Measurements from ENCODE around the gene OR7C1.

Gene OR7C1

GRCh38 chr19:14817052-14817451, 17.9 kb downstream of the OR7C1 start:
- Histone ChIP-seq H2BK15ac (ENCODE audit: low read length) (no peak overlapping the region), H3K4me2 (ENCODE audit: insufficient read depth, low read length, poor library complexity, severe bottlenecking) (no peak overlapping the region), H3K4me3 (ENCODE audit: low read length in 2 of 2) (no peak overlapping the region), H3K4ac (ENCODE audit: low read length) (no peak overlapping the region), H4K91ac (ENCODE audit: low read depth, low read length, poor library complexity) (no peak overlapping the region), H3K27me3 (ENCODE audit: control insufficient read depth in 3 of 3, insufficient read depth in 3 of 3, low read depth in 1 of 3, low read length in 3 of 3) (peaks cover 0 to 4% (median 0%) of the 10 kb centered on the region in 3 experiments), H2AFZ (ENCODE audit: low read length) (no peak overlapping the region), H3K27ac (replicated peaks; ENCODE audit: low read length) (no peak overlapping the region), H3K9ac (ENCODE audit: low read depth, low read length, poor library complexity) (no peak overlapping the region), H2BK120ac (ENCODE audit: low read depth, low read length) (no peak overlapping the region), H3K18ac (ENCODE audit: low read length) (no peak overlapping the region), H3K36me3 (replicated peaks in 1 of 2; ENCODE audit: control insufficient read depth in 2 of 2, insufficient read depth in 2 of 2, low read length in 2 of 2) (no peaks in the 10 kb centered on the region), H3K79me1 (ENCODE audit: low read depth, low read length) (no peaks in the 10 kb centered on the region), H3K4me1 (ENCODE audit: control insufficient read depth in 2 of 2, insufficient read depth in 1 of 2, low read depth in 1 of 2, low read length in 2 of 2) (no peaks in the 10 kb centered on the region), H2AK5ac (ENCODE audit: low read depth, low read length) (no peak overlapping the region), H3K14ac (ENCODE audit: low read length) (no peak overlapping the region), H3K23ac (ENCODE audit: low read depth, low read length, poor library complexity) (no peak overlapping the region), H3K9me3 (replicated peaks in 1 of 2; ENCODE audit: control insufficient read depth in 2 of 2, insufficient read depth in 1 of 2, low read depth in 1 of 2, low read length in 2 of 2) (no peaks in the 10 kb centered on the region), H2BK12ac (ENCODE audit: low read length) (no peak overlapping the region), H2BK5ac (ENCODE audit: low read length) (no peak overlapping the region), H4K8ac (ENCODE audit: low read depth, low read length) (no peak overlapping the region)
- no peak for DNase-seq (ENCODE audit: low spot score)
- no CpG with 5 or more reads among the region's 3 CpGs for WGBS, 2 donors (ENCODE audit: extremely low coverage in 2 of 2, insufficient read length in 2 of 2, insufficient replicate concordance in 1 of 2)

- no peak overlapping the region for H3K9ac ChIP-seq (ENCODE audit: low read depth, low read length, poor library complexity)
- WGBS, 2 donors (ENCODE audit: extremely low coverage in 2 of 2, insufficient read length in 2 of 2, insufficient replicate concordance in 1 of 2), result no CpG with 5 or more reads among the region's 2 CpGs
These were observed 19.9 kb downstream of the OR7C1 start for GRCh38 chr19:14814982-14815652.

GRCh38 chr19:14809272-14810057, 25.5 kb downstream of the OR7C1 start:
- H4K8ac ChIP-seq (ENCODE audit: low read depth, low read length), result no peak overlapping the region

More at GRCh38 chr19:14814982-14815652, 19.9 kb downstream of the OR7C1 start:
- H3K9me3 ChIP-seq (replicated peaks in 1 of 2; ENCODE audit: control insufficient read depth in 2 of 2, insufficient read depth in 1 of 2, low read depth in 1 of 2, low read length in 2 of 2), result no peaks in the 10 kb centered on the region
- H2BK120ac ChIP-seq (ENCODE audit: low read depth, low read length), result no peak overlapping the region
- H3K27me3 ChIP-seq (ENCODE audit: control insufficient read depth in 3 of 3, insufficient read depth in 3 of 3, low read depth in 1 of 3, low read length in 3 of 3), result peaks cover 0 to 14% (median 0%) of the 10 kb centered on the region in 3 experiments
- no peak overlapping the region for H3K18ac ChIP-seq (ENCODE audit: low read length)
- H4K8ac ChIP-seq (ENCODE audit: low read depth, low read length), result no peak overlapping the region
- no peaks in the 10 kb centered on the region for H3K36me3 ChIP-seq (replicated peaks in 1 of 2; ENCODE audit: control insufficient read depth in 2 of 2, insufficient read depth in 2 of 2, low read length in 2 of 2)
- no peak overlapping the region for H2BK15ac ChIP-seq (ENCODE audit: low read length)
- H2AK5ac ChIP-seq (ENCODE audit: low read depth, low read length), result no peak overlapping the region
- peaks cover 0 to 1% of the 10 kb centered on the region in 2 donors for H3K4me1 ChIP-seq (ENCODE audit: control insufficient read depth in 2 of 2, insufficient read depth in 1 of 2, low read depth in 1 of 2, low read length in 2 of 2)
- no peak overlapping the region for H3K23ac ChIP-seq (ENCODE audit: low read depth, low read length, poor library complexity)
- no peak overlapping the region for H3K4me2 ChIP-seq (ENCODE audit: insufficient read depth, low read length, poor library complexity, severe bottlenecking)
- DNase-seq (ENCODE audit: low spot score), result no peak
- H3K27ac ChIP-seq (replicated peaks; ENCODE audit: low read length), result no peak overlapping the region
- no peak overlapping the region for H2AFZ ChIP-seq (ENCODE audit: low read length)
- H2BK5ac ChIP-seq (ENCODE audit: low read length), result no peak overlapping the region
- H3K4me3 ChIP-seq (ENCODE audit: low read length in 2 of 2), result no peak overlapping the region
- H4K91ac ChIP-seq (ENCODE audit: low read depth, low read length, poor library complexity), result no peak overlapping the region
- H3K14ac ChIP-seq (ENCODE audit: low read length), result no peak overlapping the region
- H2BK12ac ChIP-seq (ENCODE audit: low read length), result no peak overlapping the region
- no peaks in the 10 kb centered on the region for H3K79me1 ChIP-seq (ENCODE audit: low read depth, low read length)
- no peak overlapping the region for H3K4ac ChIP-seq (ENCODE audit: low read length)

GRCh38 chr19:14804765-14805164, 30.2 kb downstream of the OR7C1 start:
- H2AFZ ChIP-seq (ENCODE audit: low read length), result no peak overlapping the region
- no peak overlapping the region for H2BK12ac ChIP-seq (ENCODE audit: low read length)
- no peak overlapping the region for H3K14ac ChIP-seq (ENCODE audit: low read length)
- no peak overlapping the region for H4K8ac ChIP-seq (ENCODE audit: low read depth, low read length)
- H3K4me2 ChIP-seq (ENCODE audit: insufficient read depth, low read length, poor library complexity, severe bottlenecking), result no peak overlapping the region
- H2BK15ac ChIP-seq (ENCODE audit: low read length), result no peak overlapping the region
- H3K4me1 ChIP-seq (ENCODE audit: control insufficient read depth in 2 of 2, insufficient read depth in 1 of 2, low read depth in 1 of 2, low read length in 2 of 2), result no peaks in the 10 kb centered on the region
- 100% methylated on average over 1 of the region's 3 CpGs; no CpG with 5 or more reads in 1 of the 2 donors for WGBS, 2 donors (ENCODE audit: extremely low coverage in 2 of 2, insufficient read length in 2 of 2, insufficient replicate concordance in 1 of 2)
- no peaks in the 10 kb centered on the region for H3K36me3 ChIP-seq (replicated peaks in 1 of 2; ENCODE audit: control insufficient read depth in 2 of 2, insufficient read depth in 2 of 2, low read length in 2 of 2)
- H2BK5ac ChIP-seq (ENCODE audit: low read length), result no peak overlapping the region
- H3K79me1 ChIP-seq (ENCODE audit: low read depth, low read length), result no peaks in the 10 kb centered on the region
- no peak overlapping the region for H3K9ac ChIP-seq (ENCODE audit: low read depth, low read length, poor library complexity)
- no peaks in the 10 kb centered on the region for H3K27me3 ChIP-seq (ENCODE audit: control insufficient read depth in 3 of 3, insufficient read depth in 3 of 3, low read depth in 1 of 3, low read length in 3 of 3)
- no peak for DNase-seq (ENCODE audit: low spot score)
- no peak overlapping the region for H3K18ac ChIP-seq (ENCODE audit: low read length)
- H4K91ac ChIP-seq (ENCODE audit: low read depth, low read length, poor library complexity), result no peak overlapping the region
- no peak overlapping the region for H2AK5ac ChIP-seq (ENCODE audit: low read depth, low read length)
- H2BK120ac ChIP-seq (ENCODE audit: low read depth, low read length), result no peak overlapping the region
- H3K4me3 ChIP-seq (ENCODE audit: low read length in 2 of 2), result no peak overlapping the region
- no peak overlapping the region for H3K4ac ChIP-seq (ENCODE audit: low read length)
- H3K9me3 ChIP-seq (replicated peaks in 1 of 2; ENCODE audit: control insufficient read depth in 2 of 2, insufficient read depth in 1 of 2, low read depth in 1 of 2, low read length in 2 of 2), result no peaks in the 10 kb centered on the region
- no peak overlapping the region for H3K27ac ChIP-seq (replicated peaks; ENCODE audit: low read length)
- no peak overlapping the region for H3K23ac ChIP-seq (ENCODE audit: low read depth, low read length, poor library complexity)

More at GRCh38 chr19:14809272-14810057, 25.5 kb downstream of the OR7C1 start:
- Histone ChIP-seq H3K4ac (ENCODE audit: low read length) (no peak overlapping the region), H3K23ac (ENCODE audit: low read depth, low read length, poor library complexity) (no peak overlapping the region), H3K9ac (ENCODE audit: low read depth, low read length, poor library complexity) (no peak overlapping the region), H2BK12ac (ENCODE audit: low read length) (no peak overlapping the region), H2AK5ac (ENCODE audit: low read depth, low read length) (no peak overlapping the region), H3K4me2 (ENCODE audit: insufficient read depth, low read length, poor library complexity, severe bottlenecking) (no peak overlapping the region), H3K18ac (ENCODE audit: low read length) (no peak overlapping the region), H3K79me1 (ENCODE audit: low read depth, low read length) (no peaks in the 10 kb centered on the region), H3K4me1 (ENCODE audit: control insufficient read depth in 2 of 2, insufficient read depth in 1 of 2, low read depth in 1 of 2, low read length in 2 of 2) (peaks cover 0 to 1% of the 10 kb centered on the region in 2 donors), H3K4me3 (ENCODE audit: low read length in 2 of 2) (no peak overlapping the region), H2BK5ac (ENCODE audit: low read length) (no peak overlapping the region), H3K36me3 (replicated peaks in 1 of 2; ENCODE audit: control insufficient read depth in 2 of 2, insufficient read depth in 2 of 2, low read length in 2 of 2) (no peaks in the 10 kb centered on the region), H4K91ac (ENCODE audit: low read depth, low read length, poor library complexity) (no peak overlapping the region), H2BK120ac (ENCODE audit: low read depth, low read length) (no peak overlapping the region), H3K27ac (replicated peaks; ENCODE audit: low read length) (no peak overlapping the region), H3K9me3 (replicated peaks in 1 of 2; ENCODE audit: control insufficient read depth in 2 of 2, insufficient read depth in 1 of 2, low read depth in 1 of 2, low read length in 2 of 2) (no peaks in the 10 kb centered on the region), H2AFZ (ENCODE audit: low read length) (no peak overlapping the region), H3K14ac (ENCODE audit: low read length) (no peak overlapping the region), H3K27me3 (ENCODE audit: control insufficient read depth in 3 of 3, insufficient read depth in 3 of 3, low read depth in 1 of 3, low read length in 3 of 3) (peaks cover 0 to 16% (median 0%) of the 10 kb centered on the region in 3 experiments), H2BK15ac (ENCODE audit: low read length) (no peak overlapping the region)
- WGBS, 2 donors (ENCODE audit: extremely low coverage in 2 of 2, insufficient read length in 2 of 2, insufficient replicate concordance in 1 of 2), result no CpG with 5 or more reads among the region's 9 CpGs
- DNase-seq (ENCODE audit: low spot score), result no peak
